DMS 273 (cell line): Measurements from ENCODE around the gene TSHR.
"Not testable (repeated sequence)": the region's sequence is repeated elsewhere in the genome, so short reads cannot be mapped to it uniquely, and the experiment has no call there.

Experiments
- DNase-seq: peaks from one replicate; lab custom pipeline; 2025; ENCODE audit not compliant: unreplicated experiment; lab: John Stamatoyannopoulos, UW

The TSHR gene

GRCh38 chr14:80988735-80989429 lies 33.5 kb downstream of the TSHR start:
- no peak for DNase-seq

DNA sequence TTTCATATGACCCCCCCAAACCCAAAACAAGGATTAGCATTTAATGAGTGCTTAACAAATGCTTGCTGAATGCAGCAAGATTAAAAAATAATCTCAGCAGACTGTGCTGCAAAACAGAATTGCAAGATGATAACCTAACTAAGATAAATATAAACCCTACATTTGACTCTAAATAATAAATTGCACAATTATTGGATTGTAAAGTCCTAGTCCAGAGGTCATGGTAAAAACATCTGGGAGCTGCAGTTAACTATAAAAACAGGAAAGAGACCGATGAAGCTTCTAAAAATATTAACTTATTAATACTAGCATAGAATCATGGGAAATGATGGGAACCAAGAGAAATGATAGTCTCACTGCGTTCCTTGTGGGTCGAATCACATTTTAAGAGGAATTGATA lies 37.2 kb downstream of the TSHR start:
- no peak for DNase-seq

- DNase-seq = peak; percentile 79
Observed at GRCh38 chr14:80996049-80996901, 40.9 kb downstream of the TSHR start.

GRCh38 chr14:81001447-81001846 lies 46.0 kb downstream of the TSHR start:
- DNase-seq = no peak

DNA sequence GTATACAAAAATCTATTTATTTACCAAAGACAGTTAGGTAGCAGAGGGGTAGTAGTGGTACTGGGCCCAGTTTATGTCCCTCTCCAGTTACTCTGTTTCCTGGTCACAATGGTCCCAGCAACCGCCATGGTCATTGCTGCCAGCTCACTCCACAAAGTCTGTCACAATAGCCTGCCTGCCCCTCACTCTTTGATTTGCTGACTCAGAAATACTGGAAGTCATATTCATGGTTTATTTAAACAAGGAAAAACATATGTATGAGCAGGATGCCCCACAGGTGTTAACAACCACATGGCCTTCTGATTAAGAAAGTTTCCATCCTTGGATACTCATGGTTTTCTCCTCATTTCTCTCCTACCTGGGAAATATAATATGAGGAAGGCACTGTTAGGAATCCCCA lies 49.2 kb downstream of the TSHR start:
- DNase-seq = no peak

- DNase-seq = no peak
Observed at GRCh38 chr14:81005540-81006228, 50.3 kb downstream of the TSHR start.

DNA sequence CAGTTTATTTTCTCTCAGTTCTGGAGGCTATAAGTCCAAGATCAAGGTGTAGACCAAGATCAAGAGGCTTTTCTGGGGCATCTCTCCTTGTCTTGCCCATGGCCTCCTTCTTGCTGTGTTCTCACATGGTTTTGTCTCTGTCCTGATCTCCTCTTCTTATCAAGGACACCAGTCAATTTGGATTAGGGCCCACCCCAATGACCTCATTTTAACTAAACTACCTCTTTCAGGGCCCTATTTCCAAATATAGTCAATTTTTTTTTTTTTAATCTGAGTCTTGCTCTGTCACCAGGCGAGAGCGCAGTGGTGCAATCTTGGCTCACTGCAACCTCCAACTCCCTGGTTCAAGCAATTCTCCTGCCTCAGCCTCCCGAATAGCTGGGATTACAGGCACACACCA lies 50.8 kb downstream of the TSHR start:
- DNase-seq = no peak

DNA sequence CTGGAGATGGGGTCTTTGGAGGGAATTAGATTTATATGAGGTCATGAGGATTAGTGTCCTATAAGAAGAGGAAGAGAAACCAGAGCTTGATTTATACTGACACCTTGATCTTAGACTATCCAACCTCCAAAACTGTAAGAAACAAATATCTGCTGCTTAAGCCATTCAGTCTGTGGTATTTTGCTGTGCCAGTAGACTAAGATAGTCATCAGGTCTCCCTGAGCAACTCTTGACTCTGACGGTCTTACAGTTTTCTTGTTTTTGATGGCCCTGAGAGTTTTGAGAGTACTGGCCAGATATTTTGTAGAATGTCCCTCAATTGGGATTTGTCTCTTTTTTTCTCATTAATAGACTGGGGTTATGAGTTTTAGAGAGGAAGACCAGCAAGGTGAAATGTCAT lies 51.7 kb downstream of the TSHR start:
- DNase-seq = no peak

DNA sequence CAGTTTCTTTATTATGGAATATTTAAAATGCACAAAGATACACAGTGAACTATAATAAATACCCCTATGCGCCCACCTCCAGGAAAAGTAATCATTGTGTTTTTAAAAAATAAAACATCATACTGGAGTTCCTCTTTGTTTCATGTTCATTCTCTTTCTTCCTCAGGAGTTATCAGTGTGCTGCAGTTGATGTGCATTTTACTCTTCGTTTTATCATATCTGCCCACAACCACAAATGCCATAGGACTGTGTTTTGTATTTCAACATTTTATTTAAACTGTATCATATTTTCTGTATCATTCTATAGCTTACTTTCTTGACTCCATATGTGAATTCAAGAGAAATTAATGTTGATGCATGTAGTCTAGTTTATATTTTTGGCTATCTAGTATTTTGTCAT lies 53.9 kb downstream of the TSHR start:
- no peak for DNase-seq

GRCh38 chr14:81018251-81018650 lies 62.8 kb downstream of the TSHR start:
- no peak for DNase-seq

DNA sequence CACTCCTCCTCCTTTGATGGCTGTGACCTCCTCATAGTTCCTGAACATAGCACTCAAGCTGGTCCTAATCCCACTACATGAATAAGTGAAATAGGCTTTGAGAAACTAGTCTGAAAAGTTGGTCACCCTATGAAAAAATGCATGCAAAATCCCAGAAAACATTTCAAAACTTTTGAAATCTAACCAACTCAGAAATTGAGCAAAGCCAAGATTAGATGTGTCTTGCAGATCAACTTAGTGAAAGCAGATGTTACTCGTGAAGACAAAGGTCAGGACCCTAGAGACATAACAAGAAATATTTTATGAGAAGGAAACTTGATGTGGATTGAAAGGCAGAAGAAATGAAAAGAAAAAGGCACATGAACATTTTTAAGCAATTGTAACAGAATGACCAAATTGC lies 63.3 kb downstream of the TSHR start:
- DNase-seq = no peak

DNA sequence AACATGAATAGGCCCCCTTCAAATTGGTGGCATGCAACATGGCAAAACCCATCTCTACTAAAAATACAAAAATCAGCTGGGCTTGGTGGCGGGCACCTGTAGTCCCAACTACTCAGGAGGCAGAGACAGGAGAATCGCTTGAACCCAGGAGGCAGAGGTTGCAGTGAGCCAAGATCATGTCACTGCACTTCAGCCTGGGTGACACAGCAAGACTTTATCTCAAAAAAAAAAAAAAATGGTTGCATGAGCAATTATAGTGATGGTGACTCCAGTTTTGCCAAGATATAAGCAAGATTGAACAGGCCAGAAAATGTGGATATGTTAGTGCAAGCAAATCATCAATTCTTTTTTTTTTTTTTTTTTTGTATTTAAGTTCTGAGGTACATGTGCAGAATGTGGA lies 63.7 kb downstream of the TSHR start:
- DNase-seq = not testable (repeated sequence)

GRCh38 chr14:81023095-81023710 lies 67.8 kb downstream of the TSHR start:
- no peak for DNase-seq

GRCh38 chr14:81028461-81028860 lies 73.0 kb downstream of the TSHR start:
- no peak for DNase-seq

GRCh38 chr14:81031488-81031887 lies 76.1 kb downstream of the TSHR start:
- peak; percentile 5 for DNase-seq

- DNase-seq = no peak
Observed at GRCh38 chr14:81033698-81034240, 78.3 kb downstream of the TSHR start.

DNA sequence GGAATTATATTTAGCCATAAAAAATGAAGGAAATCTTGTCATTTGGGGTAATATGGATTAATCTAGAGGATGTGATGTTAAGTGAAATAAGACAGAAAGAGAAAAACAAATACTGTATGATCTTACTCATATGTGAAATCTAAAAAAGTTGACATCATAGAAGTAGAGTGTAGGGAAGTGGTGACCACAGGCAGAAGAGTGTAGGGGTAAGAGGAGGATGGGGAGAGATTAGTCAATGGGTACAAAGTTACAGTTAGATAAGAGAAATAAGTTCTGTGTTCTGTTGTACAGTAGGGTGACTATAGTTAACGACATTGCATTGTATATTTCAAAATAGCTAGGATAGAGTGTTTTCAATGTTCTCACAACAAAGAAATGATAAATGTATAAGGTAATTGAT lies 87.0 kb downstream of the TSHR start:
- no peak for DNase-seq

GRCh38 chr14:81051547-81051946 lies 96.1 kb downstream of the TSHR start:
- no peak for DNase-seq

GRCh38 chr14:81054057-81054456 lies 98.6 kb downstream of the TSHR start:
- DNase-seq = not testable (repeated sequence)

GRCh38 chr14:81055971-81056370 lies 100.5 kb downstream of the TSHR start:
- no peak for DNase-seq

DNA sequence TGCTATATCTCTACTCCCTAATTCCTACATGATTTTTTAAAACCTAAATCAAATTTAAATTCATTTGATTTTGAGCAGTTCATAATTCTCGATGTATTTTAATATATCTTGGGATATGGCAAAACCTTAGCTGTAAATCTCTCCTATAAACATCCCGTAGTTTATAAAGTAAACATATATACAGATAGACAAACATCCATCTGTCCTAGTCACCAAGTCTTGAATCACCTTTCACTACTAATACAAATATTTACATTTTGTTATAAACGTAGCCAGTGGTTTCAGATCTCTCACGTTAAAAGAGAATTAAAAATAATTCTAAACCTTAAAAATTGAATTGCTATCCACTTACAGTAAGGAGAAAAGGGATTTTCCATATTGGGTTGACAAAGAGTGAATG lies 107.0 kb downstream of the TSHR start:
- DNase-seq = no peak
